ENCODE results near the gene FAM187B. TPM values are rescaled to one million over a fixed set of nuclear protein-coding genes. Genes with fewer than 3 reads are reported as not detected.

The FAM187B gene
- total RNA-seq, 1 donor from 2014 or later: not detected

- H3K4me1 ChIP-seq: no peaks in the 10 kb centered on the region
- intact Hi-C loops (cut with micrococcal nuclease): no loop called here
- H3K27me3 ChIP-seq (ENCODE audit: low read depth): peaks cover 9% of the 10 kb centered on the region
- peaks cover 27% of the 10 kb centered on the region for H3K9me3 ChIP-seq (replicated peaks)
- H3K36me3 ChIP-seq: no peaks in the 10 kb centered on the region
- TF ChIP-seq, protein P1, sequence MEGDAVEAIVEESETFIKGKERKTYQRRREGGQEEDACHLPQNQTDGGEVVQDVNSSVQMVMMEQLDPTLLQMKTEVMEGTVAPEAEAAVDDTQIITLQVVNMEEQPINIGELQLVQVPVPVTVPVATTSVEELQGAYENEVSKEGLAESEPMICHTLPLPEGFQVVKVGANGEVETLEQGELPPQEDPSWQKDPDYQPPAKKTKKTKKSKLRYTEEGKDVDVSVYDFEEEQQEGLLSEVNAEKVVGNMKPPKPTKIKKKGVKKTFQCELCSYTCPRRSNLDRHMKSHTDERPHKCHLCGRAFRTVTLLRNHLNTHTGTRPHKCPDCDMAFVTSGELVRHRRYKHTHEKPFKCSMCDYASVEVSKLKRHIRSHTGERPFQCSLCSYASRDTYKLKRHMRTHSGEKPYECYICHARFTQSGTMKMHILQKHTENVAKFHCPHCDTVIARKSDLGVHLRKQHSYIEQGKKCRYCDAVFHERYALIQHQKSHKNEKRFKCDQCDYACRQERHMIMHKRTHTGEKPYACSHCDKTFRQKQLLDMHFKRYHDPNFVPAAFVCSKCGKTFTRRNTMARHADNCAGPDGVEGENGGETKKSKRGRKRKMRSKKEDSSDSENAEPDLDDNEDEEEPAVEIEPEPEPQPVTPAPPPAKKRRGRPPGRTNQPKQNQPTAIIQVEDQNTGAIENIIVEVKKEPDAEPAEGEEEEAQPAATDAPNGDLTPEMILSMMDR (IDR thresholded peaks at IDR 0.05; ENCODE audit: borderline replicate concordance): no peak
- no peak overlapping the region for H3K27ac ChIP-seq (replicated peaks)
- H3K4me3 ChIP-seq: no peak overlapping the region
- no peak for DNase-seq
Observed at GRCh38 chr19:35184884-35185283, 43.7 kb downstream of the FAM187B start.

DNA sequence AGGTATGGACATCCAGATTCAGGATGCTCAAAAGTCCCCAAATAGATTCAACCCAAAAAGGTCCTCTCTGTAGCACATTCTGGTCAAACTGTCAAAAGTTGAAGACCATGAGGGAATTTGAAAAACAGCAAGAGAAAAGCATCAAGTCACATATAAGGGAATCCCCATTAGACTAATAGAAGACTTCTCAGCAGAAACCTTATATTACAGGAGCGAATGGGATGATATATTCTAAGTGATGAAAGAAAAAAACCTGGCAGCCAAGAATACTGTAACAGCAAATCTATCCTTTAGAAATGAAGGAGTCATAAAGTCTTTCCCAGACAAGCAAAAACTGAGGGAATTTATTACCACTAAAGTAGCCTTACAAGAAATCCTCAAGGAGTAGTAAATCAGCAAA, 44.3 kb downstream of the FAM187B start:
- no peak for DNase-seq
- peaks cover 12% of the 10 kb centered on the region for H3K27me3 ChIP-seq (ENCODE audit: low read depth)
- intact Hi-C loops (cut with micrococcal nuclease): no loop called here

GRCh38 chr19:35181387-35181786, 47.2 kb downstream of the FAM187B start:
- Histone ChIP-seq H3K36me3 (no peaks in the 10 kb centered on the region), H3K27me3 (ENCODE audit: low read depth) (peaks cover 16% of the 10 kb centered on the region), H3K27ac (replicated peaks) (no peak overlapping the region), H3K4me1 (no peaks in the 10 kb centered on the region), H3K9me3 (replicated peaks) (peaks cover 27% of the 10 kb centered on the region), H3K4me3 (no peak overlapping the region)
- no peak for DNase-seq
- intact Hi-C loops (cut with micrococcal nuclease): no loop called here
- TF ChIP-seq, protein P1 (IDR thresholded peaks at IDR 0.05; ENCODE audit: borderline replicate concordance): no peak

More for the DNA sequence above, 44.3 kb downstream of the FAM187B start:
- H3K4me1 ChIP-seq: no peaks in the 10 kb centered on the region
- H3K9me3 ChIP-seq (replicated peaks): peaks cover 27% of the 10 kb centered on the region
- no peaks in the 10 kb centered on the region for H3K36me3 ChIP-seq
- no peak overlapping the region for H3K4me3 ChIP-seq
- H3K27ac ChIP-seq (replicated peaks): no peak overlapping the region
- TF ChIP-seq, protein P1 (IDR thresholded peaks at IDR 0.05; ENCODE audit: borderline replicate concordance): no peak

DNA sequence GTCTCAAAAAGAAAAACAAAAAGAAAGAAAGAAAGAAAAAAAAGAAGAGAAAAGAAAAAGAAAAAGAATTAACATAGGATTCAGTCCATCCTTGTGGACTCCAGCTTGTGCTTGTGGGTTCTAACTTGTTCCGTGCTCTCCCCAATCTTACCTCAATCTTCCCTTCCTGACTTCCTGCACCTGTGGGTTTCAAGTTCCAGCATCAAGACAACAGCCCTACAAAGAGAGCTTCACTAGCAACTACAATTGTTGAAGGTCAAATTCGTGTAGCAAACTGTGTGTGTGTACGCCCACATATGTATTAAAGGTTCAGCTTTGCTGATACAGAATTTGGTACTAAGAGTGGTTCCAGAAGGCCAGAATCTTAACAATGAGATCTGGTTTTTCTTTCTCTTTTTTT, 48.7 kb downstream of the FAM187B start:
- Histone ChIP-seq H3K4me1 (no peaks in the 10 kb centered on the region), H3K9me3 (replicated peaks) (peaks cover 26% of the 10 kb centered on the region)

GRCh38 chr19:35178701-35179100, 49.8 kb downstream of the FAM187B start:
- H3K4me1 ChIP-seq: no peaks in the 10 kb centered on the region
- H3K9me3 ChIP-seq (replicated peaks): peaks cover 15% of the 10 kb centered on the region
- DNase-seq: no peak
- no peak overlapping the region for H3K4me3 ChIP-seq
- H3K27ac ChIP-seq (replicated peaks): no peak overlapping the region
- intact Hi-C loops (cut with micrococcal nuclease): no loop called here
- TF ChIP-seq, protein P1 (IDR thresholded peaks at IDR 0.05; ENCODE audit: borderline replicate concordance): no peak
- H3K36me3 ChIP-seq: no peaks in the 10 kb centered on the region
- H3K27me3 ChIP-seq (ENCODE audit: low read depth): peaks cover 16% of the 10 kb centered on the region

More for the DNA sequence above, 48.7 kb downstream of the FAM187B start:
- Histone ChIP-seq H3K27ac (replicated peaks) (no peak overlapping the region), H3K36me3 (no peaks in the 10 kb centered on the region), H3K4me3 (no peak overlapping the region), H3K27me3 (ENCODE audit: low read depth) (peaks cover 16% of the 10 kb centered on the region)
- no peak for DNase-seq
- TF ChIP-seq, protein P1 (IDR thresholded peaks at IDR 0.05; ENCODE audit: borderline replicate concordance): no peak
- intact Hi-C loops (cut with micrococcal nuclease): no loop called here
